ENCODE results near the gene POC5.
"Not testable (repeated sequence)": the region's sequence is repeated elsewhere in the genome, so short reads cannot be mapped to it uniquely, and the experiment has no call there.

POC5 gene

DNA sequence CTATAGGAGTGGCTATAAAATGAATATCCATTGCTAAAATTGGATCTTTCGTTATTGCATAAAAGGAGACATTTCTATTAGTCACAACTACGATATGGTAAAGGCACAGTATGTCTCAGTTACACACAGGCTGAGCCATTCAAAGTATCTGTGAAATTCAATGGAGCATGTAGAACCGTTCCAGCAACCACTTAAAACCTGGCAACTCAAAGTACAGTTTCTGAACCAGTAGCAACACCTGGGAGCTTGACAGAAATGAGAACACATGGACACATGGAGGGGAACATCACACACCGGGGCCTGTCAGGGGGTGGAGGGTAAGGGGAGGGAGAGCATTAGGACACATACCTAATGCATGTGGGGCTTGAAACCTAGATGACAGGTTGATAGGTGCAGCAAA is 15.4 kb downstream of the POC5 start:
- no peak for DNase-seq (ENCODE audit: low spot score)

DNA sequence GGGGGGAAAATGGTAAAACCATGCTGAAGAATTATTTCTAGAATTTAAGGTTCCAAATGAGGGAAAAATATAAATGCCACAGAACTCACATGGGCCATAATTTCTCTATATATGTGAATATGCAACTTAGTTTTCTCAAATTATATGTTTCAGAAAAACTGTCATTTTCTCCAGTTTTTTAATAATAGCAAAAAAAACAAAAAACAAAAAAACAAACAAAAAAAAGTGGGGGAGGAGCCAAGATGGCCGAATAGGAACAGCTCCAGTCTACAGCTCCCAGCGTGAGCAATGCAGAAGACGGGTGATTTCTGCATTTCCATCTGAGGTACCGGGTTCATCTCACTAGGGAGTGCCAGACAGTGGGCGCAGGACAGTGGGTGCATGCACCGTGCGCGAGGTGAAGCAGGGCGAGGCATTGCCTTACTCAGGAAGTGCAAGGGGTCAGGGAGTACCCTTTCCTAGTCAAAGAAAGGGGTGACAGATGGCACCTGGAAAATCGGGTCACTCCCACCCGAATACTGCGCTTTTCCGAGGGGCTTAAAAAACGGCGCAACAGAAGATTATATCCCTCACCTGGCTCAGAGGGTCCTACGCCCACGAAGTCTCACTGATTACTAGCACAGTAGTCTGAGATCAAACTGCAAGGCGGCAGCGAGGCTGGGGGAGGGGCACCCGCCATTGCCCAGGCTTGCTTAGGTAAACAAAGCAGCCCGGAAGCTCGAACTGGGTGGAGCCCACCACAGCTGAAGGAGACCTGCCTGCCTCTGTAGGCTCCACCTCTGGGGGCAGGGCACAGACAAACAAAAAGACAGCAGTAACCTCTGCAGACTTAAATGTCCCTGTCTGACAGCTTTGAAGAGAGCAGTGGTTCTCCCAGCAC is 21.5 kb downstream of the POC5 start:
- DNase-seq (ENCODE audit: low spot score), result not testable (repeated sequence)

DNA sequence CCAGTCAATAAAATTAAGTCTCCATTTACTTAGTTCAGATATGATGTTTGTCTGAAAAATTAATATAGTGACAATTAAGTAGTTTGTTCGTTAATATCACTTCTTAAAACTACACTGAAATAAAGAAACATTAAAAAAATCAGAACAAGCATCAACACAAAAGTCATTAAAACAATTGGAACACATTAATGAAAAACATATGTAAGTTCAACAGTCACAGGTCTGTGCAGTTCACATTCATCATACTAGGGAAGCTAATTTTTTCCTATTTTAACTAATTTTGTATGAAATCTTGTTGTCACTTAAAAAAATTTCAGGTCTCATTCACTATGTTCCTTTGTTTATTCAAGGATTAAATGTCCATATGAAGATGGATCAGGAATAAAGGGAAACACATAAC is 22.5 kb downstream of the POC5 start:
- no peak for DNase-seq (ENCODE audit: low spot score)

DNA sequence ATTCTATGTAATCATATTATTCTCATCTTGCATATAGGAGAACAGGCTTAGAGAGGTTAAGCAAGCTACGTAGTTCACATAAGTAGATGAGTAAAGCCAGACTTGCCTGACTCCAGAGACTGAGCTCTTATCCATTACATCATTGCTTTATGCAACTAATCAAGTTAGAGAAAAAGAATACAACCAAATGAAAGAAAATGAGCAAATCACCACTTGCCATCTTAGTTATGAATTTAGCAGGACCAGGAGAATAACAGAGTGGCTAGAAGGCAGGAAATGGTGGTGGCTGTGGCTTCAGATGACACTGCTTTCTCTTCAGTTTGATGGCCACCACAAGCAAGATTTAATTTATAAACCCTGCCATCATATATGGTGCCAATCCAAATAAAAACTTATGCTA is 26.6 kb downstream of the POC5 start:
- DNase-seq (ENCODE audit: low spot score), result no peak

DNA sequence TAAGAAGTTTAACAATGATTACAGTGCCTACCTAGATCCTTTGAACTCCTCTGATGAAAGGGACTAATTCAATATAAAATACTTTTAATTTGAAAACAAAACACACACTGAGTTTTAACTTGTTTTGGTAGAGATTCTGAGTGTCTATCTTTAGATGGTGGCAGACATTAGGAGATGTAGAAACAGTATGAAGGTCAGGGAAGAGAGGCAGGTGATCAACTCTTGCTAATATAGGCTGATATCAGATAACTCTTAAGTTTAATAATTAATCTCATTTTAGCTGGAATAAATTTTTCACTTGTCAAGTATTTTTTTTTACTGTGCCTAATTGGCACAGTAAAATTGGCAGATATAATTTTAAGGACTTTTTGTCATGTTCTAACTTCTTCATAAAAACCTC is 30.8 kb downstream of the POC5 start:
- DNase-seq (ENCODE audit: low spot score), result no peak

DNA sequence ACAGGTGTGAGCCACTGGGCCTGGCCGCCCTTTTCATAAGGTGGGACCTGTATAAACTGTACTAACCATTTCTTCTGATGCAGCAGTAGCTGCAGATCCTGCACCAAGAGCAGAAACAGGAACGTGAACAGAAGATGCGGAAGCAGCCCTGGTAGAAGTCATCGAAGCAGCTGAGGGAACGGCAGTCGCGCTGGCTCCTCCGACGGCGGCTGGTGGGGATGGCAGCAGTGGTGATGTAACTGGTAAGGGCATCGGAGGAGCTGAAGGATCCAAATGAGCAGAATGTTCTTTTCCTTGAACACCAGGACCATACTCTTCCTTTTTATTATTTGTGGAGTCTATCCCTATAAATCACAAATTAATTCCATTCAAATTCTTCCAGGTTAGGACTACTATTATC is 32.1 kb downstream of the POC5 start:
- DNase-seq (ENCODE audit: low spot score), result no peak

DNA sequence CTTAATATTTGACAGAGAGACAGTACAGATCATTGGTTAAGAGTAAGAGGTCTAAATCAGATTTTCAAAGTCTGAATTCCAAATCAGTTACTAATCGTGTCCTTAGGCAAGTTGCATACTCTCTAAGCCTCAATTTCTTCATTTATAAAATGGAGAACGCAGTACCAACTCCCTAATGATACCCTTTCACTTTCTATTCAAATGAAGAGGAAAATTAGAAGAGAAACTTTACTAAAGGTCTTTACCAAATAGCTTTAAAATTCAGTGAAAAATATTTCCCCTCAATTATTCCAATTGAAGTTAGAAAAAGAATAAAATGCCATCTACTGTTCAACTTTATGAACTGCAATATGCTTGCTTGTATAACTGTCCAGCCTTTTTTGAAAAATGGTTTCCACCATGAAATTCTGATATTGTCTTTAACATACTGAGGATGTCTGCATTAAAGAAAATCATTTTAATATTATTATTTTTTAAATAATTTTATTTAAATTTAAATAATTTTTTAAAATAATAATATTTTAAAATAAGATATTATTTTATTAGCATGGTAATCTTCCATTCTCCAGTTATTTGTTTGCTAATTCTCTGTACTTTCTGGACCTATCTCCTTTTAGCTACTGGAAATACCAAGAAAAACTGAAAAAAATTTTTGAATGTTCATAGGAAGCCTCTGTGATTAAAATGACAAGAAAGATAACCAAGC is 36.0 kb downstream of the POC5 start:
- peak; percentile 77 for DNase-seq (ENCODE audit: low spot score)

DNA sequence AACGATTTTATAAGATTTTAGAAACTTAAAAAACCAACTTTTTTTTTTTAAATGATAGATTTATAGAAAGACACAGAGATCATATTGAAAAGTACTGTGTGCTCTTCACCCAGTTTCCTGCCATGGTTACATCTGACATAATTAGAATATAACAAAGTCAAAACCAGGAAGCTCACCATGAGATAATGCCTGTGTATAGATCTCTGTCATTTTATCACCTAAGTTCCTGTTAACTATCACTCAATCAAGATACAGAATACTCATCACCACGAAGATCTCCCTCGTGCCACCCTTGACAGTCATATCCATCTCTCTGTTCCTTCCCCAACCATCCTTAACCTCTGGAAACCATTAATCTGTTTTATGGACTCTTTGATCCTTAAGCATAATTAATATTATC is 39.1 kb downstream of the POC5 start:
- no peak for DNase-seq (ENCODE audit: low spot score)

DNA sequence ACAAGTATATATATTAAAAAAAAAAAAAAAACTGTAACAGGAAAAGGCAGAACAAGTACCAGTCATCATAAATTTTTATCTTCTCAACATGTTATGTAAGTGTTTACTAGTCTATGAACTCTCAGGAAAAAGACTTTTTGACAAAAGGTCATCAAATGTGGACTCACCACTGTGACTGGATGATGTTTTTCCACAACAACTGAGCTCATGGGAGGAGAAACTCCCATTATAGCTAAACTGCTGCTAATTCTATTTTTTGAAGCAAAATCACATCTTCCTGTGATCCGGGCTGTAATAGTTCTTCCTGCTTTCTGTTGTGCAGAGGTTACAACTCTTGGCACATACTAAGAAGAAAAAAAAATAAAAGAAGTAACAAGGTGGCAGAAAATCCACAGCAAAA is 39.6 kb downstream of the POC5 start:
- no peak for DNase-seq (ENCODE audit: low spot score)

DNA sequence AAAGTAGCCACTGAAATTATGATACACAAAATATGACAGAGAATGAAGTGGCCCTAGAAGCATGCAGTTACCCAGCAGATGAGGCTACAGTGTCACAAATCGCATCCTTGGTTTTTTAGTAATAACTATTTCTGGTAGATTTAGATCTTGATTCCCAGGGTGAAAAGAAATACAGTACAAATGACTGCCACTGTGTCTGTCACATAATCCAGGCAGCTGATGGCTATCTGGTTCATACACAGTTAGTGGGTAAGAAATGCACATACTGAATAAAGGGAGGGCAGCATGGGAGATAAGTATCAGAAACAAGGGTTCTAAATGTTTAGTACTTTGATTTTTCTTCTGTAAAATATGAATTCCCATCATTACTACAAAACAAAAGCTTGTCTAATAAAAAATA is 41.5 kb downstream of the POC5 start:
- DNase-seq (ENCODE audit: low spot score), result no peak

DNA sequence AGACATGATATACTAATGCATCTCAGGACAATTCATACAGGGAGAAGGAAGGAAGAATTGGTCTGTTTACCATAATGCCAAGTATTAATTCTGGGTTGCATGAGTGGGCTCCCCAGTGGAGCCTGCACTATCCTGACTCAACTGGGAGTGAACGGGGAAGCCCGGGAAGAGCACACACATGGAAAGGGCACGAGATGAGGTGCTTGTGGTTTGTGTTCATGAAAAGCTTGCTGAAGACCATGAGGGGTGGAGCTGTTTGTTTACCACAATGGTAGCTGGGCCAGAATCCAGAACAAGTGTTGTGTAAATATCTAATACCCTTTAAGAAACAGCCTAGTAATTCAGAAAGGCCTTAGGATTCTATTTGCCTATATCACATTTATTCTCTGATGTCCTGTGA is 44.6 kb downstream of the POC5 start:
- DNase-seq (ENCODE audit: low spot score), result no peak

DNA sequence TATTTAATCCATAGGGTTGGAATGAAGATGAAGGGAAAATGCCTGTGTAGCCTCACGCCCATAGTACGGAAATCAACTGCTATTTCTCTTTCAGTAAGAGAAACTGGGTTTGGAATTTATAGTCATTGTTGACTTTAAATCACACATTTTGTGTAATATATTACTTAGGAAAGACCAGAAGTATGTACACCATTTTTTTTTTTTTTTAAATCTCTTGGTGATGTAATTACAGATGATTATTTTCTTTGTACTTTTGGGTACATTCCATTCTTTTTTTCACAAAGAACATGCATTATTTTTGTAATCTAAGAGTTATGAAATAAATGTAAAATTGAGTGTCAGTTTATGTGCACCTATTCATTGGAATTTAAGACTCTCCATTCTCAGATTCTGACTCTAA is 45.7 kb downstream of the POC5 start:
- DNase-seq (ENCODE audit: low spot score), result no peak

DNA sequence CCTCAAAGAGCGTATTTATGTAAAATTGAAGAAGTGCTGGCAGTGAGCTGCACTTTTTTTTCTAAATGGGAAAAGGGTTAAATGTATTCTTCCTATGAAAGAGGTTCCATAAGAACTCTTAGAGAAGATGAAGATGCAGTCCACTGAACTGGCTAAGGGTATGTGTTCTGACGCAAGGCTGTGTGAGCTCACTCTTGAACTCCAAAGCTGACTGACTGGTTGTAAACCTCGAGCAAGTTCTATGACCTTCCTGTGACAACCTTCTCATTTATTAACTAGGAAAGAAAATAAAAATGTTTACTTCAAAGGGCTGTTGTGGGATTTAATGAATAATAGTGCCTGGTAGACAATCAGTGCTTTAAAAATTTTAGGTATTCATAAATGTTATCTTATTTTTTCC is 46.7 kb downstream of the POC5 start:
- no peak for DNase-seq (ENCODE audit: low spot score)

DNA sequence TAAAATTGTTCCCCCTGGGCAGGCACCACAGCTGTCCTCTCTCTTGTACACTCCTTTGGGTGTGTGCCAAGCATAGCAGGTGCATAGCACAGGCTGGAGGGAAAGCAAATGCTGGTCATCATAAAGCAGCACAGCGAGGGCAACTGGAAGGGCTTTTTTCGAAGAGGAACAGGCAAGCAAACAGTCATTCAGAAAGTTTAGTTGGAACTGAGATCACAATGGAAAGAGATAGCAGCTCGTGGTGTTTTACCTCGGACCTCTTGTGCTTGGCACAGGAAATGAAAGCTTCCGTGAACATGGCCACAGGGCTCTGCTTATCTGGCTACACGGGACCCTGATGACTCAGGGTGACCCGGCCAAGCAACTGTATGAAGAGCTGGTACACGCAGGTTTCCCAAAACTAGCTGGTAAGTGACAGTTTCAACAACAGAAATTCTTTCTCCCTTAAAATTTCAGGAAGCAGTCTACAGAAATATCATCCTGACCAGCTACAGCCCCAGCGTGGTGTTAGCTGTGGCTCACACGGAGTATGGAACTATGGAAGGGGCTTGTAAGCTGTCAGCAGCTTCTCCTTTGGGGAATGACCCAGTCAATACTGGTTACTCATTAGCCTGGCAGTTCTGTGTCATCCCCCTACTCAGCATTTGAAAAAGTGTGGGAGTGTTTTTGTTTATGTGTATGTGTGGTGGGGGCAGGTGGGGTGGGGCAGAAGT is 48.1 kb downstream of the POC5 start:
- DNase-seq (ENCODE audit: low spot score), result peak; percentile 51

DNA sequence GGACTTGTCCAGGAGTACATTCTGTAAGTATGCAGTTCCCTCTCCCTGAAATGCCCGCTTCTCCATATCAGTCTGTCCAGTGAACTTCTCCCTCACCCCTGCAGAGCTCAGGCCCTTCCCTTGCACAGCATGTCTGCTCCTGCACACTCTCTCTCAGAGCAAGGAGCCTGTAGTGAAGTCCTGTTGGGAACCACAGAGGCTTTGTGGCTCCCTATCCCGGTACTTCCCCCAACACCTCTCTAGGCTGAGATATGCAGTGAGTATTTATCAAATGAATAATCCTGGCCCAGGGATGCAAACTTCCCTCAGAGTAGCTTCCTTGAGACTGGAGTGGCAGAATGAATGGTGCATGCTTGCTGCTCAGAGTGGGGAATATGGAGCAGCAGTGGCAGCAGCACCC is 48.8 kb downstream of the POC5 start:
- DNase-seq (ENCODE audit: low spot score), result no peak

DNA sequence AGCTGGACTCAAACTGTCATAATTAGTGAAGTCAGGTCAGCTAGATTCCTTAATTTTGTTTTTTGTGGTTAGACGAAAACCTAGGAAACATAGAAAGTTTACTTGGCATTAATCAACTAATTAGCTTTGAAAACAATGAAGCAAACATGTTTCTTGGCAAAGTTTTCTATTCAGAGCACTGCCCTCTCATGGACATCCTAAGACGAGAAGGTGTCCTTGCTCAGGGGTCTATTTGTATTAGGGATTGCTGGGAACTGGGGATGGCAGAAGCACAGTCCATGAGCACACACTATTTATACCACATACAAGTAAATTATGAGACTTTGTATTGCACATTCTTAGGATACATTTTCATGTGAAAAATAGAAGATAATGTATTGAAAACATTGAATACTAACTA is 49.7 kb downstream of the POC5 start:
- DNase-seq (ENCODE audit: low spot score), result peak; percentile 50

DNA sequence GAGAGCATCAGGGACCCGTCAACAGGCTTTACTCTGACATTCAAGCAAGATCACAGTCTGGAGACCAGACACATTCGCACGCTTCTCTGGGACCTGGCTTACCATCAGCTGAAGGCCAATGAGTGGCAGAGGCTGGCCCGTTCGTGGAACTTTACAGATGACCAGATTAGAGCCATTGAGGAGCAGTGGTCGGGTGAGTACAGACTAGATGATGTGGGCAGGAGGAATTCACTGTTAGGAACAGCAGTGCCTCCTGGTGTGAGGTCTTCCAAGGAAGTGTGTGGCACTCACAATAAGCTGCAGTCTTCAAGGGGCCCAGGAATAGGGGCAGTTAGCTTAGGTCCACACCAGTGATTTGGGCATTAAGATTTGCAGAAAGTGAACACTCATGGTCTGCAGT is 50.4 kb downstream of the POC5 start:
- DNase-seq (ENCODE audit: low spot score), result no peak

DNA sequence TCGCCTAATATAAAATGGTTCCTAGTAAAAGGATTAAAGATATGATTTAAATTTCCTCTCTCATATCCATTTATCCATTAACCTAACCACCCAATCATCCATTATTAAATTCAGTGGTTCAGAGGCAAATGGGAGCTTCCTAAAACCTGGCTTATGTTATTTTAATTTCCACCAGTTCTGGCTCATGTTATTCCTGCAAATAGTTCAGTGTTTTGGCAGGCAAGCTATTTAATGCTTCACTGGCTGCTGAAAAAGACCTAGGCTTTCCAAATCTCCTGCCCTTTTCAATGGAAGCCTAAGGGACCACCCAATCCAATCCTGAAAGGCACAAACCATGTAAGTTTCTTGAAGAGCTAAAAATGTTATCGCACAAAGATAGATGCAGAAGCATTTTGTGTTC is 52.3 kb downstream of the POC5 start:
- DNase-seq (ENCODE audit: low spot score), result no peak

DNA sequence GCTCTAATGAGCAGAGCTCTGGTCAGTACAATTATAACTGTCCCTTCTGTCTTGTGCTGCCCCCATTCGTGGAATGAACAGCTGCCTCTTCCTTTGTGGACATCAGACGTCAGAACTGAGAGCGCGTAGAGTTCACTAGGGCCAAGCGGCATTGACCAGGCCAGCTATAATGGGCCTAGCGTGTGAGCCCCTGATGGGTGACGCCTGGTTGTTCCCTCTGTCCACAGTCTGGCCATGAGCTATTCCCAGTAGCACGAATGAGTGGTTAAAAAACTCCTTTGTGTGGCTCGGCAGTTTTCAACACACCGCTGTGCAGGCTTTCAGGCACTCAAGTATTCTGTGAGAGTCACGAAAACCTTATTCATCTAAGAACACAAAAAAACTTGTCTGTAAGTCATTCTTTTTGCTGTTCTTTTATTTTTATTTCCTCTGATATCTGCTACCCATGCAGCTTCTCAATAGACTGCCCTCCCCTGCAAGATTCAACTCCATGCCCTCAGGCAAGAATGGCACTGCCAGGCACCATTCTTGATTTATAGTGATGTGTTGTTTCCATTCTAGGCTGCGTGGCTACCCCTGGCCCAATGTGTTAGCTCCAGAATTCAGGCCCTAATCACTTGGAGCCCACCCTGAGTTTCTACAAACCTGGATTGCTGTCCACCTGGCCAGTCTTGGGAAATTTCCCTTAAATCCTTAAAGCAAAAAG is 53.5 kb downstream of the POC5 start:
- peak; percentile 59 for DNase-seq (ENCODE audit: low spot score)

DNA sequence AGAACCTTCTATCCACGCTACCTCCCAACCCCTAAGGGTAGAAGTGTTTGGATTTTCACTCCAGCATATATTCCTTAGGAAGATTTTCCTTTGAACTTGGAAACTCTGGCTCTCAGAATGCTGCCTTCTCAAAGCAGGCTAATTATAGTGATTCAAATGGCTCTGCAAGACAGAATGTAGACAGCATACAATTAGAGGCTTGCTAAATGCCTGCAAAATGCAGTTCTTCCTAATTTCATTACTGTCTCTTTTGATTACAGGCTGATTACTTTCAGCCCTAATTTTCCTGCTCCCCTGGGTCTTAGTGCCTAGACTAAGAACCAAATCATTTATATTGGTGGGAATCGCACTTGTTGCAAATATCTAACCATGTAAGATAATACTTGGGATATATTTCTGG is 55.2 kb downstream of the POC5 start:
- DNase-seq (ENCODE audit: low spot score), result no peak

DNA sequence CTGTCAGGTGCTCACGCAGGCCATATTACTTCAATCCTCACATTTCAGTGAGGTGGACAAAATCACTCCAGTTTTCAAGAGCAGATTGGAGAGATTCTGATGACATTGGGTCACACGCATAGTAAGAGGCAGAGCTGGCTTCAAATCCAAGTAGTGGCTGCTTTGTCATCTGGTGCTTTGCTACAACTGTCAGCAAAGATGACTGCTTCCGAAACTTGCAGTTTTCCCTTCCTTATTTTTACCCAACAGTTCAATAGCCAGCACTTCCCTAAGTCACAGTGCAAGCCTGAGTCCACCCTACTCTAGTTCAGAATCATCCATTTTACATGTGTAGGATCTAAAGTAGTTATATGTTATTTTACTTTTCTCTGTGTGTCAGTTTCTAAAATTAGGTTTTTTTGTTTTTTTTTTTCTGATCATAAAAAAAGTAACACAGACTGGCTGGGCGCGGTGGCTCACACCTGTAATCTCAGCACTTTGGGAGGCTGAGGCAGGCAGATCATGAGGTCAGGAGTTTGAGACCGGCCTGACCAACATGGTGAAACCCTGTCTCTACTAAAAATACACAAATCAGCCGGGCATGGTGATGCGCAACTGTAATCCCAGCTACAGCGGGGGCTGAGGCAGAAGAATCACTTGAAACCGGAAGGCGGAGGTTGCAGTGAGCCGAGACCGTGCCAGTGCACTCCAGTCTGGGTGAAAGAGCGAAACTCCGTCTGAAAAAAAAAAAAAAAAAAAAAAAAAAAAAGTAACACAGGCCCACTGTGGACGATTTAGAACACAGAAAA is 56.4 kb downstream of the POC5 start:
- DNase-seq (ENCODE audit: low spot score), result peak; percentile 58
